HG03025 (cell line): ENCODE measurements around the gene SNX25.

Experiments
- ATAC-seq: cut with Tn5 transposase; IDR thresholded peaks from one replicate; pipeline ENCODE4 v1.9.1; 2021; ENCODE audit warnings: mild to moderate bottlenecking, moderate library complexity; ENCODE audit not compliant: unreplicated experiment, low FRiP score

Gene SNX25

GRCh38 chr4:185395956-185396723 lies 186.7 kb downstream of the SNX25 start:
- ATAC-seq, result peak; percentile 79

DNA sequence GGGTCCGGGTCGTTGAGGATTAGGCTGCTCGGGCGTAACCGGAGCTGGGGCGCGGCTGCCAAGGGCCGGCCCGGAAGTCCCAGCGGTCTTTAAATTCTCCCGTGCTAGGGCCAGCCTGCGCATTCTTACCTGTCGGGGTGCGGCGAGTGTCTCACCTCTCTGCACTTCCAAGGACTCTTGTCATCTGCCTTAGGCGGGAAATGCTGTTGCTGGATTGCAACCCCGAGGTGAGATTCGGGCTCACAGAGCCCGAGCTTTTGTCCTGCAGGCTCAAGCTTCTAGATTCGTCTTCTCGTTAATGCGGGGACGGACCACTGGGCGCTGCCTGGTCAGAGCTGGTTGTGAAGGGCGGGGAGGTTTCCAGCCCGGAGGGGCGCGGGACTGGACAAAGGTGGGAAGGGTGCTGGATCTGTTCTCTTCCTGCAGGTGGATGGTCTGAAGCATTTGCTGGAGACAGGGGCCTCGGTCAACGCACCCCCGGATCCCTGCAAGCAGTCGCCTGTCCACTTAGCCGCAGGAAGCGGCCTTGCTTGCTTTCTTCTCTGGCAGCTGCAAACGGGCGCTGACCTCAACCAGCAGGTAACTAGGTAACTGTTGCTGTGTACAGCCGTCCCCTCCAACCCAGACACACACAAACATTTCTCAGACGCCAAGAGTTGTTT lies 187.5 kb downstream of the SNX25 start, which contains the start of gene ANKRD37:
ANKRD37 (plus strand) TSS at position 118 of the 662 bp plus-strand sequence; CDS start at position 201, 83 bp downstream.
- no peak for ATAC-seq

- ATAC-seq, result no peak
These were observed 189.2 kb downstream of the SNX25 start for GRCh38 chr4:185398618-185399017.

- no peak for ATAC-seq
These were observed 190.1 kb downstream of the SNX25 start for GRCh38 chr4:185399466-185399865.

- ATAC-seq, result no peak
These were observed 194.6 kb downstream of the SNX25 start for GRCh38 chr4:185404031-185404430.

DNA sequence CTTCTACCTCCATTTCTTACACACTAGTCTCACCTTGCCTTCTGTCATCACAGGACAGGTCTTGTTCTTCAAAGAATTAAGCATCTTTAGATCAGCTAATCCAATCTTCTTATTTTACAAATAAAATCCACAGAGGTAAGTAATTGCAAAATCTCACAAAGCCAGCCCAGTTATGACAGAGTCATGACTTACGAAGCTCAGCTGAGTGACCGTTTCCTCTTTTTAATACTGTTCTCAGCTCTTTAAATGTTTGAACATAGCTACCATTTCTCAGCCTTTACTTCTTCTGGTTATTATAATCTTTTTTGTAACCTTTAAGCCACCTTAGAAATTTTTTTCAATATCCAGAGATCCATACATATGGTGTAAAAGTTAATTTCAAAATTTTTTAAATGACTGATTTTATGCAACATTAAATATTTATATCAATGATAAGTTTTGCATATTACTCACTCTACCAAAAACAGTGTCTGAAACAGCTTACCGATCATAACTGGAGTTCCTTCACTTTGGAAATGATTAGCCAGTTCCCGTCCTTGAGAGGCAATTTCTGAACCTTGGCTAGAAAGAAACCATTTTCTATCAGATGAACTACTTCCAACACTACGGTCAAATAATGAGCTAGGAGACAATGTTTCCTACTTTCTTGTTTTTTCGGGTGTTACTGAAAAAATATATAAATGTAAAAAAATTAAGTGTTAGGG lies 196.1 kb downstream of the SNX25 start:
- ATAC-seq, result no peak

DNA sequence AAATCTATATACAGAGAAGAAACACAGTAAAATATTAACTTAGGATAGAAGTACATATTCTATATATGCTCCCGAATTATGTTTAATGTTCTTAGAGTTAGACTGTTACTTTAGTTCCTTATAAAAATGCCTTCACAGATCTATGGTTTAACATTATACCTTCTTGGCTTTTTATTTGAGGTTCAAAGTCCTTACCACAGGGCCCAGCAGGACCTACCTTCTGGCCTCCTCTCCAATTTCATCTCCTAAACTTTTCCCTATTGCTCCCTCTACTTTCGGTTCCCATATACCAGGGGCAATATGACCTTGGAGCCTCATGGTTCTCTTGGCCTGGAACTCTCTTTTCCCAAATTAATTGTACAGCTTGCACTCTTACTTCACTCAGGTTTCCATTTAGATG lies 199.0 kb downstream of the SNX25 start:
- no peak for ATAC-seq

- ATAC-seq, result no peak
These were observed 202.5 kb downstream of the SNX25 start for GRCh38 chr4:185411849-185412248.

DNA sequence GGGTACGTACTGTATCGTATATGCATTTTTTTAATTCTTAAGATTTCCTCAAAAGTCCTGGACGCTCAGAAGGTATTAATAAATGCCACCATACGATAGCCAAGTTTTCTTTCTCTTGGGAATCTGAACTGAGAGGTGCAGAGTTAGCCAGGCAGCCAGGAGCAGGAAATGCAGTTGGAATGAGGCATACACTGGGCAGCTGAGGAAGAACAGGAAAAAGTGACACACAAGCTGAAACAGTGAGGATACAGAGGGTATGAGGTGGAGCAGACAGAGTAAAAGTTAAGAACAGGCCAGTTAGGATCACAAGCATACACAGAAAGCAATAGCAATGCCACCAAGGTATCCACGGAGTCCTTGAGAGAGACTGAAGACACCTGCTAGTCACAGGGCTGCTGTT lies 203.0 kb downstream of the SNX25 start:
- no peak for ATAC-seq
